ENCODE measurements around the gene AMZ2.
"Not testable (repeated sequence)": the region's sequence is repeated elsewhere in the genome, so short reads cannot be mapped to it uniquely, and the experiment has no call there.

AMZ2 gene, protein sequence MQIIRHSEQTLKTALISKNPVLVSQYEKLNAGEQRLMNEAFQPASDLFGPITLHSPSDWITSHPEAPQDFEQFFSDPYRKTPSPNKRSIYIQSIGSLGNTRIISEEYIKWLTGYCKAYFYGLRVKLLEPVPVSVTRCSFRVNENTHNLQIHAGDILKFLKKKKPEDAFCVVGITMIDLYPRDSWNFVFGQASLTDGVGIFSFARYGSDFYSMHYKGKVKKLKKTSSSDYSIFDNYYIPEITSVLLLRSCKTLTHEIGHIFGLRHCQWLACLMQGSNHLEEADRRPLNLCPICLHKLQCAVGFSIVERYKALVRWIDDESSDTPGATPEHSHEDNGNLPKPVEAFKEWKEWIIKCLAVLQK

GRCh38 chr17:68247445-68248198, at the start of gene AMZ2:
AMZ2 (plus strand) TSS chr17:68248043; CDS start chr17:68250188, 2,145 bp downstream.
- peak within 1 kb of the TSS; percentile 88 for H3K4me3 Mint-ChIP-seq
- no peaks in the 10 kb centered on the region for H3K27me3 Mint-ChIP-seq
- peaks cover 31% of the 10 kb centered on the region for H3K36me3 Mint-ChIP-seq (ENCODE audit: low read depth)
- peak within 1 kb of the TSS; percentile 97 for H3K27ac Mint-ChIP-seq
- H3K4me1 Mint-ChIP-seq (ENCODE audit: low read depth), result peaks cover 50% of the 10 kb centered on the region
- H3K9me3 Mint-ChIP-seq, result no peaks in the 10 kb centered on the region

DNA sequence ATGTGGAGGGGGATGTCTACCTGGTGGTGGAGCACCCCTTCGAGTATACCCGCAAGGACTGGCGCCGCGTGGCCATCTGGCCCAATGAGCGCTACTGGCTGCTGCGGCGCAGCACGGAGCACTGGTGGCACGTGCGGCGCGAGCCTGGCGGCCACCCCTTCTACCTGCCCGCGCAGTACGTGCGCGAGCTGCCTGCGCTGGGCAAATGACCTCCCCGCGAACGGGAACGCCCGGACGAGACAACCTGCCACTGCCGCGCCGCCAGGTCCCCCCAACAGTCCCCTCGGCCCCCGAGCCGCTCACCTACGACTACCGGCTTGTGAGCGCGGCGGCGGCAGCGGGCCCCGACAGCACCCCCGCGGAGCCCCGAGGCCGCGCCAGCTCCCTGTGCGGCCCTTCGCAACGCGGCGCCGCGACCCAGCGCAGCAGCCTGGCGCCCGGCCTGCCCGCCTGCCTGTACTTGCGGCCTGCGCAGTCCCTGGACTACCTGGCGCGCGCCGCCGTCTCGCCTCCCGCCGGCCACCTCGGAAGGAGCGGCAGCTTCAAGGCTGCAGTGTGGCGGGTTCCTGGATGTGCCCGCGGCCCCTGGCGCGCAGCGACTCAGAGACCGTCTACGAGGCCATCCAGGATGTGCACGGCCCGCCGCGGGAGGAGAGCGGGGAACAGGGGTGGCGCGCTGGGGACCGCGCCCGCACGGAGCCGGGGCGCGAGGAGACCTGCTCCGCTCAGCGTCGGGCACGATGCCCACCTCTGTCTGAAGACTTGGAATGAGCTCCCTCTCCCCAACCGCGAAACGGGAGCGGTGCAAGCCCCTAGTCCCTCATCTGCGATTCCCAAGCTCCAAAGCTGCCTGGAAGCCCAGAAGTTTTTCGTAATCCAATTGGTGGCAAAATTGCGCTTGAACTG, 48.7 kb upstream of the AMZ2 start:
- peak overlapping the region; percentile 45 for H3K27ac Mint-ChIP-seq
- H3K27me3 Mint-ChIP-seq, result peaks cover 34% of the 10 kb centered on the region

GRCh38 chr17:68199837-68200688, 47.8 kb upstream of the AMZ2 start:
- no peaks in the 10 kb centered on the region for H3K36me3 Mint-ChIP-seq (ENCODE audit: low read depth)
- H3K4me3 Mint-ChIP-seq, result peak overlapping the region; percentile 71
- peaks cover 32% of the 10 kb centered on the region for H3K27me3 Mint-ChIP-seq
- peak overlapping the region; percentile 45 for H3K27ac Mint-ChIP-seq
- H3K4me1 Mint-ChIP-seq (ENCODE audit: low read depth), result peaks cover 35% of the 10 kb centered on the region
- H3K9me3 Mint-ChIP-seq, result no peaks in the 10 kb centered on the region

More for the DNA sequence above, 48.7 kb upstream of the AMZ2 start:
- Mint-ChIP-seq H3K9me3 (no peaks in the 10 kb centered on the region), H3K4me3 (peak overlapping the region; percentile 71), H3K36me3 (ENCODE audit: low read depth) (no peaks in the 10 kb centered on the region), H3K4me1 (ENCODE audit: low read depth) (peaks cover 31% of the 10 kb centered on the region)

- Mint-ChIP-seq H3K27me3 (peaks cover 25% of the 10 kb centered on the region), H3K27ac (no peak overlapping the region), H3K36me3 (ENCODE audit: low read depth) (no peaks in the 10 kb centered on the region), H3K4me1 (ENCODE audit: low read depth) (peaks cover 35% of the 10 kb centered on the region), H3K9me3 (no peaks in the 10 kb centered on the region), H3K4me3 (peak overlapping the region; percentile 71)
These were observed 47.0 kb upstream of the AMZ2 start for GRCh38 chr17:68200689-68201417.

- H3K4me1 Mint-ChIP-seq (ENCODE audit: low read depth), result peaks cover 38% of the 10 kb centered on the region
- H3K27me3 Mint-ChIP-seq, result peaks cover 24% of the 10 kb centered on the region
- H3K9me3 Mint-ChIP-seq, result not testable (repeated sequence)
These were observed 46.4 kb upstream of the AMZ2 start for GRCh38 chr17:68201418-68201771.

GRCh38 chr17:68202321-68202720, 45.5 kb upstream of the AMZ2 start:
- Mint-ChIP-seq H3K27me3 (peaks cover 24% of the 10 kb centered on the region), H3K4me1 (ENCODE audit: low read depth) (peaks cover 46% of the 10 kb centered on the region)
- H3K4me3 Mint-ChIP-seq; H3K27ac Mint-ChIP-seq; H3K9me3 Mint-ChIP-seq; H3K36me3 Mint-ChIP-seq (ENCODE audit: low read depth): not testable (repeated sequence)

More at GRCh38 chr17:68201418-68201771, 46.4 kb upstream of the AMZ2 start:
- H3K27ac Mint-ChIP-seq; H3K36me3 Mint-ChIP-seq (ENCODE audit: low read depth); H3K4me3 Mint-ChIP-seq: not testable (repeated sequence)

- H3K27ac Mint-ChIP-seq, result no peak overlapping the region
- H3K9me3 Mint-ChIP-seq, result no peaks in the 10 kb centered on the region
- peak overlapping the region; percentile 86 for H3K4me3 Mint-ChIP-seq
- peaks cover 9% of the 10 kb centered on the region for H3K36me3 Mint-ChIP-seq (ENCODE audit: low read depth)
- peaks cover 37% of the 10 kb centered on the region for H3K4me1 Mint-ChIP-seq (ENCODE audit: low read depth)
- H3K27me3 Mint-ChIP-seq, result peaks cover 9% of the 10 kb centered on the region
These were observed 43.1 kb upstream of the AMZ2 start for GRCh38 chr17:68204736-68205135.

DNA sequence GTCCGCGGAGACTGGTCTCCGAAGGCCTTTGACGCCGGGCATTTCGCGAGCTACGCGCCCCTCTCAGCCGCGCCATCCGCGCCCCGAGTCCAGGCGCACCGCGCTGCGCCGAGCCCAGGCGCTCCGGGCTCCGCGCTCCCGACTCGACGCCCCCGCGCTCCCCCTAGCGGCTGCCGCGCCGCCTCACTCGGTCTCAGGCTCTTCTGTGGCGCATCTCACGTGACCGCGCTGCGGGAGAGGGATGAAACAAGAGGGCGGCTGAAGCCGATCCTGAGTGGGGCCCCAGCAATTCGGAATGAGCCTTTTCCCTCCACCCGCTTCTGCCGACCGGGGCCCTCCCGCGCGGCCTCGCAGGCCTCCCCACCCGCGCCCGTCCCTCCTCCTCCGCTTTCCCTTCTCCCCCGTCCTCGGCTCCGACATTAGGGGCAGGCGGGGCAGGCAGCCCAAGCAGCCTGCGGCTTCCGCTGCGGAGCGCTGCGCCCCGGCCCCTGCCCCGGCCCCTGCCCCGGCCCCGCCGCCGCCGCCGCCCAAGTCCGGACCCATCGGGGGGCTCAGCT, 42.5 kb upstream of the AMZ2 start:
- Mint-ChIP-seq H3K36me3 (ENCODE audit: low read depth) (peaks cover 13% of the 10 kb centered on the region), H3K27me3 (peaks cover 3% of the 10 kb centered on the region), H3K4me3 (peak overlapping the region; percentile 86), H3K27ac (no peak overlapping the region), H3K4me1 (ENCODE audit: low read depth) (peaks cover 31% of the 10 kb centered on the region), H3K9me3 (no peaks in the 10 kb centered on the region)

GRCh38 chr17:68205808-68206720, 41.8 kb upstream of the AMZ2 start:
- no peaks in the 10 kb centered on the region for H3K27me3 Mint-ChIP-seq
- H3K36me3 Mint-ChIP-seq (ENCODE audit: low read depth), result peaks cover 15% of the 10 kb centered on the region
- H3K4me3 Mint-ChIP-seq, result peak overlapping the region; percentile 86
- H3K9me3 Mint-ChIP-seq, result no peaks in the 10 kb centered on the region
- peak overlapping the region; percentile 64 for H3K27ac Mint-ChIP-seq
- H3K4me1 Mint-ChIP-seq (ENCODE audit: low read depth), result peaks cover 25% of the 10 kb centered on the region

DNA sequence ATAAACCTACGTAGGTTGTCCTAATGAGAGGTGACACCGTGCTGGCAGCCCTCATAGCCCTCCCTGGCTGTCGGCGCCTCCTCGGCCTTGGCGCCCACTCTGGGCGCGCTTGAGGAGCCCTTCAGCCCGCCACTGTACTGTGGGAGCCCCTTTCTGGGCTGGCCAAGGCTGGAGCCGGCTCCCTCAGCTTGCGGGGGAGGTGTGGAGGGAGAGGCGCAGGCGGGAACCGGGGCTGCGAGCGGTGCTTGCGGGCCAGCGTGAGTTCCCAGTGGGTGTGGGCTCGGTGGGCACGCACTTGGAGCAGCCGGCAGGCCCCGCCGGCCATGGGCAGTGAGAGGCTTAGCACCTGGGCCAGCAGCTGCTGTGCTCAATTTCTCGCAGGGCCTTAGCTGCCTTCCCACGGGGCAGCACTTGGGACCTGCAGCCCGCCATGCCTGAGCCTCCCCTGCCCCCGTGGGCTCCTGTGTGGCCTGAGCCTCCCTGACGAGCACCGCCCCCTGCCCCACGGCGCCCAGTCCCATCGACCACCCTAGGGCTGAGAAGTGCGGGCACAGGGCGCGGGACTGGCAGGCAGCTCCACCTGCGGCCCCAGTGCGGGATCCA, 40.1 kb upstream of the AMZ2 start:
- H3K27me3 Mint-ChIP-seq, result no peaks in the 10 kb centered on the region
- H3K36me3 Mint-ChIP-seq (ENCODE audit: low read depth), result peaks cover 17% of the 10 kb centered on the region
- H3K9me3 Mint-ChIP-seq, result no peaks in the 10 kb centered on the region
- H3K4me1 Mint-ChIP-seq (ENCODE audit: low read depth), result peaks cover 23% of the 10 kb centered on the region
- H3K27ac Mint-ChIP-seq, result no peak overlapping the region
- no peak overlapping the region for H3K4me3 Mint-ChIP-seq

DNA sequence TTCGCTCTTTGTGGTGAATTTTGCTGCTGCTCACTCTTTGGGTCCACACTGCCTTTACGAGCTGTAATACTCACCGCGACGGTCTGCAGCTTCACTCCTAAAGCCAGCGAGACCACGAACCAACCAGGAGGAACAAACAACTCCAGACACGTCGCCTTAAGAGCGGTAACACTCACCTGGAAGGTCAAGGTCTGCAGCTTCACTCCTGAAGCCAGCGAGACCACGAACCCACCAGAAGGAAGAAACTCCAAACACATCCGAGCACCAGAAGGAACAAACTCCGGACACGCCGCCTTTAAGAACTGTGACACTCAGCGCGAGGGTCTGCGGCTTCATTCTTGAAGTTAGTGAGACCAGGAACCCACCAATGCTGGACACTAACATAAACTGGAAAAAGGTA, 39.2 kb upstream of the AMZ2 start:
- not testable (repeated sequence) for H3K4me3 Mint-ChIP-seq, H3K27me3 Mint-ChIP-seq, H3K9me3 Mint-ChIP-seq, H3K27ac Mint-ChIP-seq
- peaks cover 32% of the 10 kb centered on the region for H3K4me1 Mint-ChIP-seq (ENCODE audit: low read depth)
- peaks cover 26% of the 10 kb centered on the region for H3K36me3 Mint-ChIP-seq (ENCODE audit: low read depth)

GRCh38 chr17:68209191-68209900, 38.5 kb upstream of the AMZ2 start:
- H3K27me3 Mint-ChIP-seq, H3K4me3 Mint-ChIP-seq, H3K9me3 Mint-ChIP-seq, H3K27ac Mint-ChIP-seq: not testable (repeated sequence)
- Mint-ChIP-seq H3K4me1 (ENCODE audit: low read depth) (peaks cover 39% of the 10 kb centered on the region), H3K36me3 (ENCODE audit: low read depth) (peaks cover 30% of the 10 kb centered on the region)
